ENCODE results near the gene APMAP. TPM values are rescaled to one million over a fixed set of nuclear protein-coding genes. Genes with fewer than 3 reads are reported as not detected.

The APMAP gene
- total and polyA plus RNA-seq, 9 of the 15 experiments (the other 6 are each of a cell fraction or from before 2014, with no cell fraction given): 6.7 to 18.2 (median 14.4) TPM

- WGBS (ENCODE audit: insufficient coverage, low coverage, missing lambda C conversion rate): 0% methylated on average over 4 of the region's 8 CpGs
- no peak overlapping the region for H2AFZ ChIP-seq (ENCODE audit: low read depth, low read length)
- intact Hi-C loops (cut with micrococcal nuclease) (no loop called here), in situ Hi-C loops (cut with MboI) (no loop called here)
- FAIRE-seq (no peak), DNase-seq (ENCODE audit: extremely low read depth in 1 of 4, low spot score in 3 of 4) (no peak), ATAC-seq (no peak)
- no peak for TF ChIP-seq HMG20B (CRISPR knock-in tag; IDR thresholded peaks at IDR 0.05)
- H3K4me3 ChIP-seq: no peak overlapping the region
- CTCF ChIA-PET (ENCODE audit: low intra/inter-chr PET ratio): no interaction called here
- H3K9ac ChIP-seq (ENCODE audit: insufficient read depth in 1 of 2, low read depth in 2 of 2, low read length in 2 of 2): no peak overlapping the region
- no peaks in the 10 kb centered on the region for H4K20me1 ChIP-seq (replicated peaks; ENCODE audit: control insufficient read depth, insufficient read depth, low read length)
- no peaks in the 10 kb centered on the region for H3K79me2 ChIP-seq (ENCODE audit: control insufficient read depth, insufficient read depth, low read length)
- H3K36me3 ChIP-seq (ENCODE audit: control insufficient read depth, insufficient read depth, low read length): no peaks in the 10 kb centered on the region
- no TSS peak for BruUV-seq (replicated peaks)
- H3K27me3 ChIP-seq (ENCODE audit: control insufficient read depth in 2 of 2, insufficient read depth in 2 of 2, low read length in 2 of 2): peaks cover 0 to 26% of the 10 kb centered on the region in 2 experiments; a peak in 3 of 5 replicates
- peaks cover 4 to 11% of the 10 kb centered on the region in 2 experiments; a peak in 3 of 5 replicates for H3K4me1 ChIP-seq (replicated peaks in 1 of 2; ENCODE audit: control insufficient read depth in 2 of 2, insufficient read depth in 2 of 2, low read length in 2 of 2)
- POLR2A ChIA-PET: interaction anchor here (0.6 kb wide), 1 partner anchor 14 kb away, joined by 3 read pairs; no protein-coding TSS in a partner anchor
- H3K9me3 ChIP-seq (replicated peaks; ENCODE audit: control insufficient read depth, insufficient read depth, low read depth, low read length): no peaks in the 10 kb centered on the region
- H3K27ac ChIP-seq (ENCODE audit: extremely low read depth, low read depth, low read length): no peak overlapping the region
- no peaks in the 10 kb centered on the region for H3K9me1 ChIP-seq (ENCODE audit: control insufficient read depth, insufficient read depth, low read length)
- no peak overlapping the region for H3K4me2 ChIP-seq (ENCODE audit: insufficient read depth, low read length)
Observed at GRCh38 chr20:25030649-25031207, 38.2 kb upstream of the APMAP start.

GRCh38 chr20:25030007-25030648 lies 37.6 kb upstream of the APMAP start:
- ATAC-seq (no peak), DNase-seq (ENCODE audit: extremely low read depth in 1 of 4, low spot score in 3 of 4) (no peak), FAIRE-seq (no peak)
- H2AFZ ChIP-seq (ENCODE audit: low read depth, low read length): no peak overlapping the region
- intact Hi-C loops (cut with micrococcal nuclease) (no loop called here), in situ Hi-C loops (cut with MboI) (no loop called here)
- H3K79me2 ChIP-seq (ENCODE audit: control insufficient read depth, insufficient read depth, low read length): no peaks in the 10 kb centered on the region
- no peaks in the 10 kb centered on the region for H3K9me1 ChIP-seq (ENCODE audit: control insufficient read depth, insufficient read depth, low read length)
- ChIA-PET POLR2A (no interaction called here), CTCF (ENCODE audit: low intra/inter-chr PET ratio) (no interaction called here)
- H3K4me2 ChIP-seq (ENCODE audit: insufficient read depth, low read length): no peak overlapping the region
- no TSS peak for BruUV-seq (replicated peaks)
- H3K9me3 ChIP-seq (replicated peaks; ENCODE audit: control insufficient read depth, insufficient read depth, low read depth, low read length): no peaks in the 10 kb centered on the region
- H3K4me1 ChIP-seq (replicated peaks in 1 of 2; ENCODE audit: control insufficient read depth in 2 of 2, insufficient read depth in 2 of 2, low read length in 2 of 2): peaks cover 4 to 11% of the 10 kb centered on the region in 2 experiments; a peak in 3 of 5 replicates
- no peak overlapping the region for H3K27ac ChIP-seq (ENCODE audit: extremely low read depth, low read depth, low read length)
- H3K36me3 ChIP-seq (ENCODE audit: control insufficient read depth, insufficient read depth, low read length): no peaks in the 10 kb centered on the region
- no peaks in the 10 kb centered on the region for H4K20me1 ChIP-seq (replicated peaks; ENCODE audit: control insufficient read depth, insufficient read depth, low read length)
- no peak overlapping the region for H3K9ac ChIP-seq (ENCODE audit: insufficient read depth in 1 of 2, low read depth in 2 of 2, low read length in 2 of 2)
- H3K27me3 ChIP-seq (ENCODE audit: control insufficient read depth in 2 of 2, insufficient read depth in 2 of 2, low read length in 2 of 2): peaks cover 0 to 26% of the 10 kb centered on the region in 2 experiments; a peak in 3 of 5 replicates
- WGBS (ENCODE audit: insufficient coverage, low coverage, missing lambda C conversion rate): 0% methylated on average over 3 of the region's 5 CpGs
- H3K4me3 ChIP-seq: no peak overlapping the region
- TF ChIP-seq ZBTB7A (IDR thresholded peaks at IDR 0.05; ENCODE audit: borderline replicate concordance, control insufficient read depth, low read depth, low read length): no peak
- no peak for TF ChIP-seq ZNF174 (CRISPR knock-in tag; IDR thresholded peaks at IDR 0.05)
- TF ChIP-seq BCLAF1 (IDR thresholded peaks at IDR 0.05; ENCODE audit: borderline replicate concordance in 1 of 2, control insufficient read depth in 1 of 2, low read depth in 2 of 2, low read length in 1 of 2): no peak
- no peak for TF ChIP-seq ETV1 (tag; conservative IDR thresholded peaks at IDR 0.05; ENCODE audit: low read depth)
- TF ChIP-seq TEAD4 (IDR thresholded peaks at IDR 0.05; ENCODE audit: low read length): no peak
- no peak for TF ChIP-seq TEAD4 (CRISPR knock-in tag; IDR thresholded peaks at IDR 0.05; ENCODE audit: borderline replicate concordance)
- no peak for TF ChIP-seq PHF8 (IDR thresholded peaks at IDR 0.05; ENCODE audit: borderline replicate concordance, low read length)
- TF ChIP-seq TBP (optimal IDR thresholded peaks at IDR 0.05; ENCODE audit: low read depth, low read length): no peak

Measured in K562 (cell line).